ENCODE data around the gene FDXACB1. TPM values are rescaled to one million over a fixed set of nuclear protein-coding genes. Genes with fewer than 3 reads are reported as not detected.

Gene FDXACB1
- total and polyA plus RNA-seq, 2 of the 4 experiments (the other 2 are of a cell fraction) = 1.7 to 3.0 TPM

GRCh38 chr11:111878849-111879636 is at the start of gene FDXACB1, which contains the start of gene CFAP68 (continued):
- TF ChIP-seq FOS (IDR thresholded peaks at IDR 0.05; ENCODE audit: low read depth, low read length) (peak; percentile 57), POLR2A (IDR thresholded peaks at IDR 0.05; ENCODE audit: low read depth, low read length) (peak; percentile 34; the same call in 1 of the 2 replicates), SMC3 (IDR thresholded peaks at IDR 0.05; ENCODE audit: low read depth, low read length) (peak; percentile 93), CEBPB (IDR thresholded peaks at IDR 0.05; ENCODE audit: low read depth, low read length) (no peak)
